Stimulated activated CD8-positive, alpha-beta memory T cell treated with anti-CD3 and anti-CD28 coated beads, Interleukin-4, amount 100 ng/mL, for 48 hours (primary cell): ENCODE results near the gene TAF4.
A peak's percentile ranks its signal among the peaks of the same experiment; 100 is the strongest.
"Not testable (repeated sequence)": the region's sequence is repeated elsewhere in the genome, so short reads cannot be mapped to it uniquely, and the experiment has no call there.

Source experiments
- DNase-seq: peaks from one replicate; pipeline ENCODE4 v3.0.0-alpha.2; 2020

The TAF4 gene, protein sequence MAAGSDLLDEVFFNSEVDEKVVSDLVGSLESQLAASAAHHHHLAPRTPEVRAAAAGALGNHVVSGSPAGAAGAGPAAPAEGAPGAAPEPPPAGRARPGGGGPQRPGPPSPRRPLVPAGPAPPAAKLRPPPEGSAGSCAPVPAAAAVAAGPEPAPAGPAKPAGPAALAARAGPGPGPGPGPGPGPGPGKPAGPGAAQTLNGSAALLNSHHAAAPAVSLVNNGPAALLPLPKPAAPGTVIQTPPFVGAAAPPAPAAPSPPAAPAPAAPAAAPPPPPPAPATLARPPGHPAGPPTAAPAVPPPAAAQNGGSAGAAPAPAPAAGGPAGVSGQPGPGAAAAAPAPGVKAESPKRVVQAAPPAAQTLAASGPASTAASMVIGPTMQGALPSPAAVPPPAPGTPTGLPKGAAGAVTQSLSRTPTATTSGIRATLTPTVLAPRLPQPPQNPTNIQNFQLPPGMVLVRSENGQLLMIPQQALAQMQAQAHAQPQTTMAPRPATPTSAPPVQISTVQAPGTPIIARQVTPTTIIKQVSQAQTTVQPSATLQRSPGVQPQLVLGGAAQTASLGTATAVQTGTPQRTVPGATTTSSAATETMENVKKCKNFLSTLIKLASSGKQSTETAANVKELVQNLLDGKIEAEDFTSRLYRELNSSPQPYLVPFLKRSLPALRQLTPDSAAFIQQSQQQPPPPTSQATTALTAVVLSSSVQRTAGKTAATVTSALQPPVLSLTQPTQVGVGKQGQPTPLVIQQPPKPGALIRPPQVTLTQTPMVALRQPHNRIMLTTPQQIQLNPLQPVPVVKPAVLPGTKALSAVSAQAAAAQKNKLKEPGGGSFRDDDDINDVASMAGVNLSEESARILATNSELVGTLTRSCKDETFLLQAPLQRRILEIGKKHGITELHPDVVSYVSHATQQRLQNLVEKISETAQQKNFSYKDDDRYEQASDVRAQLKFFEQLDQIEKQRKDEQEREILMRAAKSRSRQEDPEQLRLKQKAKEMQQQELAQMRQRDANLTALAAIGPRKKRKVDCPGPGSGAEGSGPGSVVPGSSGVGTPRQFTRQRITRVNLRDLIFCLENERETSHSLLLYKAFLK

GRCh38 chr20:62065674-62066338 lies at the start of gene TAF4:
TAF4 (minus strand) TSS chr20:62065881; CDS start chr20:62065810, 71 bp downstream.
- peak; percentile 76 for DNase-seq

DNA sequence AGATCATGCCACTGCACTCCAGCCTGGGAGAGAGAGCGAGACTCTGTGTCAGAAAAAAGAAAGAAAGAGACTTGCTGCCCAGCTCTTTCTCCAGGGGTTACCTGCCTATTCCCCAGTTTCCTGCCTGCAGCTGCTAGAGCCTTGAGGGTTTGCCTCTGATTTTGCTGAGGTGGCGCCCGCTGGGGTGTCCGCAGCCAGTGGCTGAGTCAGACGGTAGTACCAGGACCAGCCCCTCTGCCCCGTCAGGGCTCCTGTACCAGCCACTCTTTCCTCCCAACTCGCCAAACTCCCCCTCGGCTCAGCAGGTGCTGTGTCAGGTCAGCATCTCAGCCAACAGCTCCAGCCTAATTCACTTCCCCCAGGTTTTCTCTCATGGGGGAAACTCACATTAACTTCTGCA lies 49.2 kb upstream of the TAF4 start:
- DNase-seq = no peak

DNA sequence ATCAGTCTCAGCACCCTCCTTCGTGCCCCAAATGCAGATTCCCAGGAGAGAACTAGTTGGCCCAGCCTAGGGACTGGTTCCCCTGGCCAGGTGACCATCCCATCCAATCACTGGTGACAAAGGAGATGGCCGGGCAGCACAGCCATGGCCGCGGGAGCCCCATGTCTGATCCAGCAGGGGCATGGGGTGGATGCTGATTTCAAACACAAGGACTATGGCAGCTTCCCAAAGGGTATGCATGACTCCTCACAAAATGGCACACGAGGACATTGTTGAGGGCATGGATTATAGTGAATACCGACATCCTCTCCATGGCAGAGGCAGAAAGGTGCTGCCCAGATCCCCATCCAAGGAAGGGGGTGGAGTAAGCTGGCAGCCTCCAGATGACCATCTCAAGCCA lies 46.7 kb upstream of the TAF4 start:
- DNase-seq = no peak

DNA sequence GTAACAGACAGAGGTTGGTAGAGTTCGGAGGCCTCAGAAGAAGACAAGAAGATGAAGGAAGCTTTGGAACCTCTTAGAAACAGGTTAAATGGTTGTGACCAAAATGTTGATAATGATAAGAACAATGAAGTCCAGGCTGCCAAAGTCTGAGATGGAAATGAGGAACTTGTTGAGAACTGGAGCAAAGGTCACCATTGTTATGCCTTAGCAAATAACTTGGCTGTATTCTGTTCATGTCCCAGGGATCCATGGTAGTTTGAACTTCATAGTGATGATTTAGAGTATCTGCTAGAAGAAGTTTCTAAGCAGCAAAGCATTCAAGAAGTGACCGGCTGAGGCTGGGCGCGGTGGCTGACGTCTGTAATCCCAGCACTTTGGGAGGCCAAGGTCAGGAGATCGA lies 45.5 kb upstream of the TAF4 start:
- no peak for DNase-seq

DNA sequence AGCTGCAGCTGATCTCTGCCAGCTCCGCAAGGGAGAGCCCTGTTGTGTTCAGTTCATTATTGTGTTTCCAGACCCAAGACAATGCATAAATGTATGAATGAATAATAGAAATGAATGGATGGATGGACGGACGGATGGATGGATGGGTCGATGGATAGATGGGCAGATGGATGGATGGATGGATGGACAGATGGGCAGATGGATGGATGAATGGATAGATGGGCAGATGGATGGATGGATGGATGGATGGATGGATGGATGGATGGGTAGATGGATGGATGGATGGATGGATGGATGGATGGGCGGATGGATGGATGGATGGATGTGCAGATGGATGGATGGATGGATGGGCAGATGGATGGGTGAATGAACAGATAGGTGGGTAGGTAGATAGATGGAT lies 39.9 kb upstream of the TAF4 start:
- no peak for DNase-seq

- no peak for DNase-seq
Observed at GRCh38 chr20:62104791-62105345, 39.2 kb upstream of the TAF4 start.

DNA sequence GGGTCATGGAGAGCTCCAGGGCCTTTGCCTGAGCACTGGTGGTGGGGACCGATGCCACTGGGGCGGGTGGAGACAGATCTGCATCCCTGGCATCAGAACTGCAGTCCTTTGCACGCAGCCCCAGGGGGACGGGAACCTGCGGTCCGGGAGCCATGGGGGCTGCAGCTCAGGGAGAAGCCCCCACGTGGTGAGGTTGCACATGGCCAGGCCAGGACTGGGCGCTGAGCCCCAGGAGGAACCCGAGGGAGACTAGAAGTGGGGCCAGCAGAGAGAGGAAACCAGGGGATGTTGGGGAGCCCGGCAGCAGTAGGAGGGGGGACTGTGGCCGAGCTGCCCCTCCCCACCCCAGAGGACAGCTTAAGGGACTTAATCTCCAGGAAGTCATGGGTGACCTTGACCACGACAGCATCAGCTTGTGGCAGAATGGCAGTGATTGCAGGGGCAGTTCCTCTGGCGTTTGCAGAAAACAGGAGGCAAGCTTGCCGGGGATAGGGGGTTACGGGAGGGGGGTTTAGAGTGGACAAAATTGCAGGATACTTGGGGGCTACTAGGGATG lies 38.6 kb upstream of the TAF4 start:
- no peak for DNase-seq

DNA sequence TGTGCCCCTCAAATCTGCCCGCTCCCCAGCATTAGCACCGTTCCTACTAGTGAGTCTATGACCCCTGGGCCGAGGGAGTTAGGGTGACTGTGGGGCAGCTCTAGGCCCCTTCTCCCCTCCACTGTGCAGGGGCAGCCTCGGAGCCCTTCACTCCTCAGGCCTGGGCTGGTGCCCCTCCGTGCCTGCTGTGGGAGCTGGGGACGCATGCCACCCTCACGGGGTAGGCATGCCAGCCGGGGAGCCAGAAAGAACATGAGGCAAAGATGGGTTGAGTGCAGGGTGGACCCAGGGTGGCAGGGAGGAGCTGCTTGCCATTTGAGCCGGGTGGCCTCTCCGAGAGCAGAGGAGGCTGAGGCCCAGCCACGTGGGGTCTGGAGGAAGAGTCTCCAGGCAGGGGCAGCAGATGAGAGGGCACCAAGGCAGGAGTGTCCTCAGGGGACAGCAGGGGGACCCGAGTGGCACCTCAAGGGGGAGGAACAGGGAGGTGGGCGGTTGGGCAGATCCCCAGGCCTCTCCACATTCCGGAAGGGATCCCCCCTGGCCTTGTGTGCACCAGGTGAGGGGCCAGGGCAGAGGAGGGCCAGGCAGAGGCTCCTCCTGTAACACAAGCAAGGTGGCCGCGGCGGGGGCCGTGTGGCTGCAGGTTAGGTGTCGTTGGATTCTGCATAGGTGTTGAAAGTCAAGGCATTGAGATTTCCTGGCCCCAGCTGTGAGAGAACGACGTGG lies 38.0 kb upstream of the TAF4 start:
- no peak for DNase-seq

DNA sequence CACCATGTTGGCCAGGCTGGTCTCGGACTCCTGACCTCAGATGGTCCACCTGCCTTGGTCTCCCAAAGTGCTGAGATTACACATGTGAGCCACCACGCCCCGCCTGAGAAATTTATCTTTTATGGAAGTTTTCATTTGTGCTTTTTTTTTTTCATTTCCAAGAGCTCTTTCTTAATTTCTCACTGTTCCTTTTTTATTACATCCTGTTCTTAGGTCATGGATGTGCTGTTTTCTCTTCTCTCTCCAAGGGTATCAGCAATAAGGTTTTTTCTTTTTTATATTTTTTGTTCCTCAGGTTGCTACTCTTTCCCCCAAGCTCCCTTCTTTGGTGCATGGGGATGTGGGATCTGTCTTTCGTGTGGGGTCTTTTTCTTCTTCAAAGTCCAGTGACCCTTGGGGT lies 35.4 kb upstream of the TAF4 start:
- DNase-seq = no peak

DNA sequence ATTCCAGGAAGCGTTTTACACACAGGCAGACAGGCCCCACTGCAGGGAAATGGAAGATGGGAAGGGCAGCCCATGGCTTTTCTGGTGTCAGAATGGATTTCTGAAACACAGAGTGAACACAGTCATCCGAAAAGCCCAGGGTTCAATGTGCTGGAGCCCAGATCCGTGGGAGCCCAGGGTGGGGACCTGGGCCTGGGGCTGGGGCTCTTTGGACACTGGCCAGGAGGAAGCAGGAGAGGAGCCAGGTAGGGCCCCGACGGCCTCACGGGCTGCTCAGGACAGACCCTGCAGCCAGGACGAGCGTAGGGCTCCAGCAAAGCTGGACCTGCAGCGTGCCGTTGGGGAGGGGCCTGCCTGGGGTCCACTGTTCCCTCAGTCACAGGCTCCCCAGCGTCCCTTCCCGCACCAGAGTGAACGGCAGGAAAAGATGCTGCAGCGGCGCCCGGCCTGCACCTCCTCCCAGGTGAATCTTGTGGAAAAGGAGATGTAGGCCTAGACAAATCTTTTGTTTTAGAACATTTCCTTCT lies 32.3 kb upstream of the TAF4 start:
- no peak for DNase-seq

DNA sequence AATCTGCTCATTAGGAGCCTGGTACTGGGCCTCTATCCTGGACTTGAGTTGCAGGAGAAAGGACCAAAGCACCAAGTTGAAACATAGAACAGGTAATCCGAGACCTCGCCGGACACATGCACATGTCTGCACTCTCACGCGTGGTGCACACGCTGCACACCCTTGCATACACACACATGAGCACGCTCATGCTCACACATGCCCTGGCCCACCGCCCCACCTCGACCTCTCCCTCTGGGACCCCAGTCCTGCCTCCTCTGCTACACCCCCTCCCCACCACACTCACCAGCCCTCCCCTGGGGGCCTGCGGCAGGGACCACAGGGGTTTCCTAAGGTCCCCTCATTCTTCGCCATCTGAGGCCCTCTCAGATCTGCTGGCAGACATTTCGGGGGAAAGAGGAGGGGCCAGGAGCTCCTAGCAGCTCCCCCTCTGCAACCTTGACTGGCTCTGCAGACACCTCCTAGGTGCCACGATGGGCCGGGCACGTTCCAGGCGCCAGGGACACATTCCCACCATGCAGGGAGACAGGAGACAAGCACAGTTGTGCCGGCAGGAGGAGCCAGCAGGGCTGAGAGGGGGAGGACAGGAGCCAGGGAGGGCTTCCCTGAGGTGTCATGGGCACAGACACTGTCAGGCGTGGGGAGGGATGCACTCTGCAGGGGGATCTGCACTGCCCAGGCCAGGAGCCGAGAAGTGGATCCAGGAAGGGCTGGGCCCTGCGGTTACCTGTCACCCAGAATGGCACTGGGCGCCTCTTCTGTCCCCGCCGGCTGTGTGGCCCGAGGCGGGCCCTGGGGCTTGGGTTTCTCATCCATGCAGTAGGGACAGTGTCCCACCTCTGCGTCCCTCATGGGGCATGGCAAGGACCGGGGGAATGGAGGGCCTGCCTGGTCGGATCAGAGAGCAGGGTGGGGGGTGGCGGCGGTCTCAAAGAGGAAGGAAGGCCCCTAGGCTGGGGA lies 31.0 kb upstream of the TAF4 start:
- no peak for DNase-seq

DNA sequence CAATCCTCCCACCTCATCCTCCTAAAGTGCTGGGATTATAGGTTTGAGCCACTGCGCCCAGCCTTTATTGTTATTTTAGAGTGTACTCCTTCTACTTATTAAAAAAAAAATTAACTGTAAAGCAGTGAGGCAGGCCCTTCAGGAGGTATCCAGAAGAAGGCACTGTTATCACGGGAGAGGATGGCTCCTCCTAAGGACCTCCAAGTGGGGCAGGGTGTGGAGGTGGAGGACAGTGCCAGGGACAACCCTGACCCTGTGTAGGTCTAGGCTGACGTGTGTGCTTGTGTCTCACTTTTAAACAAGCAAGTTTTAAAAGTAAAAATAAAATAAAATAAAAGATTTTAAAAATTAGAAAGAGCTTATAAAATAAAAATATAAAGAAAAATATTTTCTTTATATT lies 23.7 kb upstream of the TAF4 start:
- DNase-seq = no peak

DNA sequence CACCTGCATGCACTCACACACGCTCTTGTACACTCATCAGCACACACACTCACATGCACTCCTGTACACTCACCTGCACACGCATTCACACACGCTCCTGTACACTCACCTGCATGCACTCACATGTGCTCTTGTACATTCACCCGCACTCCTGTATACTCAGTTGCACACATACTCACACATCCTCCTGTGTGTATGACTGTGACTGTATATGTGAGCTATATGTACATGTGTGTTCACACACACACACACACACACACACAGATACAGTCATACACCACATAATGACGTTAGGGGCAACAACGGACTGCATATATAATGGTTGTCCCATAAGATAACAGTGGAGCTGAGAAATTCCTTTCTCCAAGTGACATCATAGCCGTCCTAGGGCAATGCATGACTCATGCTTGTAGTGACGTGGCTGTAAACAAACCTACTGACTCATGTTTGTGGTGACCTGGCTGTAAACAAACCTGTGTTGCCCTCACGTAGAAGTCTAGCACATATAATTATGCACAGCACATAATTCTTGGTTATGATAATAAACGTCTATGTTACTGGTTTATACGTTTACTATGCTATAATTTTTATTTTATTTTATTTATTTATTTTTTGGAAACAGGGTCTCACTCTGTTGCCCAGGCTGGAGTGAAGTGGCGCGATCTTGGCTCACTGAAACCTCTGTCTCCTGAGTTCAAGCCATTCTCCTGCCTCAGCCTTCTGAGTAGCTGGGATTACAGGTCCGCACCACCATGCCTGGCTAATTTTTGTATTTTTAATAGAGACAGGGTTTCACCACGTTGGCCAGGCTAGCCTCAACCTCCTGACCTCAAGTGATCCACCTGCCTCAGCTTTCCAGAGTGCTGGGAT lies 22.8 kb upstream of the TAF4 start:
- no peak for DNase-seq

GRCh38 chr20:62087632-62088031 lies 22.0 kb upstream of the TAF4 start:
- DNase-seq = no peak

DNA sequence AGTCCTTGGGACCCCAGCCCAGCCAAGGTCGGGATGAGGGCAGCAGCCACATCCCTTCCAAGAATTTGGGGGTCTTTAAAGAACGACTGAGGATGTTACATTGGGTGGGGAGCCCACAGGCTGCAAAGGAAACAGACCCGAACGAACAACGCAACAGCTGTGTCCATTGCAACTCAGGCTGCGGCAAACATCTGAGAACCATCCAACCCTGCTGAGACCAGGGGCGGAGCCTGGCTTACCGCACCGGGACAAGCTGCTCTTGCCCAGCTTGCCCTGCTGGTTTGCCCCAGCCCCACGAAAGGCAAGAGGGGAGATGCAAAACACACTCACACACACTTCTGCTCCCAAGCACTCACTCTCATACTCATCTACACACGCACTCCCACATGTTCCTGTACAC lies 21.5 kb upstream of the TAF4 start:
- DNase-seq = no peak

- no peak for DNase-seq
Observed at GRCh38 chr20:62085206-62085605, 19.5 kb upstream of the TAF4 start.

DNA sequence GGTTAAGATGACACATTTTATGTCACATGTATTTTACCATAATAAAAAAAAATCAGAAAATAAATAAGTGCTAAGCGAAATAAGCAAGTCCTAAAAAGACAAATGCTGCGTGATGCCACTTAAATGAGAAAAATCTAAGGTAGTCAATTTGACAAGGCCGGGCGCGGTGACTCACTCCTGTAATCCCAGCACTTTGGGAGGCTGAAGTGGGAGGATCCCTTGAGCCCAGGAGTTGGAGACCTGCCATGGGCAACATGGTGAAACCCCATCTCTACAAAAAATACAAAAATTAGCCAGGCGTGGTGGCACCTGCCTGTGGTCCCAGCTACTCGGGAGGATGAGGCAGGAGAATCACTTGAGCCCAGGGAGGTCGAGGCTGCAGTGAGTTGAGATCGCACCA lies 18.5 kb upstream of the TAF4 start:
- DNase-seq = not testable (repeated sequence)

- no peak for DNase-seq
Observed at GRCh38 chr20:62083312-62083711, 17.6 kb upstream of the TAF4 start.
